ENCODE measurements around the gene SORCS2. TPM values are rescaled to one million over a fixed set of nuclear protein-coding genes. Genes with fewer than 3 reads are reported as not detected.

SORCS2 gene
- total RNA-seq, 4 donors from 2014 or later = 0.26 to 17.1 (median 2.9) TPM

- Histone ChIP-seq H3K27me3 (no peaks in the 10 kb centered on the region), H3K4me1 (no peaks in the 10 kb centered on the region), H3K4me3 (no peak overlapping the region), H3K36me3 (no peaks in the 10 kb centered on the region), H3K9me3 (no peaks in the 10 kb centered on the region), H3K27ac (no peak overlapping the region)
- TF ChIP-seq CTCF (IDR thresholded peaks at IDR 0.05) (no peak), POLR2A (IDR thresholded peaks at IDR 0.05) (no peak)
- peak in 1 of 2 donors; percentile 9 for DNase-seq
- intact Hi-C loops (cut with DNase I; ENCODE audit: low total_unique reads) = no loop called here
These were observed 6.8 kb upstream of the SORCS2 start for GRCh38 chr4:7185487-7186030.

GRCh38 chr4:7186031-7186430, 6.3 kb upstream of the SORCS2 start:
- Histone ChIP-seq H3K36me3 (no peaks in the 10 kb centered on the region), H3K27me3 (no peaks in the 10 kb centered on the region), H3K9me3 (no peaks in the 10 kb centered on the region), H3K4me3 (no peak overlapping the region), H3K4me1 (no peaks in the 10 kb centered on the region), H3K27ac (no peak overlapping the region)
- DNase-seq = peak in 1 of 2 donors; percentile 30
- TF ChIP-seq POLR2A (IDR thresholded peaks at IDR 0.05) (no peak), CTCF (IDR thresholded peaks at IDR 0.05) (peak in 1 of 4 experiments; percentile 24)
- intact Hi-C loops (cut with DNase I; ENCODE audit: low total_unique reads) = no loop called here

GRCh38 chr4:7186516-7187167, 5.7 kb upstream of the SORCS2 start:
- TF ChIP-seq CTCF (IDR thresholded peaks at IDR 0.05) (no peak), POLR2A (IDR thresholded peaks at IDR 0.05) (no peak)
- peak in 1 of 2 donors; percentile 9 for DNase-seq
- intact Hi-C loops (cut with DNase I; ENCODE audit: low total_unique reads) = no loop called here
- no peaks in the 10 kb centered on the region for H3K4me1 ChIP-seq
- no peaks in the 10 kb centered on the region for H3K36me3 ChIP-seq
- no peaks in the 10 kb centered on the region for H3K27me3 ChIP-seq
- no peak overlapping the region for H3K27ac ChIP-seq
- no peaks in the 10 kb centered on the region for H3K9me3 ChIP-seq
- no peak overlapping the region for H3K4me3 ChIP-seq

DNA sequence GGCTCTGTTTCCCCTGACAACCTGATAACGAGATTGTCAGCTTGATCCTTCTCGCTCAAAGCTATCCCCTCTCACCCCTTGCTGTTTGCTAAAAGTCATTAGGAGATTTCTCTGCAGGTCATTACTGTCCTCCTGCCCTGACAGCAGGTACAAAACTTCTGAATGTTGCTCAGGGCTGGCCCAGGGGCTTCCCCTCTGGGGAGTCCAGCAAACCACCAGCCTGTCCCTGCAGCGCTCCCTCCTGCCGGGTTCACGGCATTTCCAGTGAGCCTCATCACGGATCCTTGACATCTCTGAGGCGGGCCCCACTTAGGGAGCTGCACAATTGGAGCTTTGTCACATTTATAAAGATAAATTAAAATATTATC, 5.2 kb upstream of the SORCS2 start:
- no peaks in the 10 kb centered on the region for H3K27me3 ChIP-seq
- DNase-seq = peak in 1 of 2 donors; percentile 8
- H3K4me3 ChIP-seq = no peak overlapping the region
- no peak overlapping the region for H3K27ac ChIP-seq
- H3K4me1 ChIP-seq = no peaks in the 10 kb centered on the region
- H3K9me3 ChIP-seq = no peaks in the 10 kb centered on the region
- no peak for TF ChIP-seq CTCF (IDR thresholded peaks at IDR 0.05)
- no peak for TF ChIP-seq POLR2A (IDR thresholded peaks at IDR 0.05)
- no peaks in the 10 kb centered on the region for H3K36me3 ChIP-seq
- intact Hi-C loops (cut with DNase I; ENCODE audit: low total_unique reads) = no loop called here

GRCh38 chr4:7187691-7188090, 4.6 kb upstream of the SORCS2 start:
- DNase-seq = peak in 1 of 2 donors; percentile 8
- Histone ChIP-seq H3K4me3 (no peak overlapping the region), H3K9me3 (no peaks in the 10 kb centered on the region), H3K27ac (no peak overlapping the region), H3K27me3 (no peaks in the 10 kb centered on the region), H3K4me1 (no peaks in the 10 kb centered on the region), H3K36me3 (no peaks in the 10 kb centered on the region)
- TF ChIP-seq CTCF (IDR thresholded peaks at IDR 0.05) = no peak
- no peak for TF ChIP-seq POLR2A (IDR thresholded peaks at IDR 0.05)
- intact Hi-C loops (cut with DNase I; ENCODE audit: low total_unique reads) = no loop called here

All from uterus (tissue), 4 donors.